NCI-H146 (cell line): ENCODE measurements around the gene MMRN2.

Experiments
- DNase-seq: peaks from one replicate; lab custom pipeline; 2025; lab: John Stamatoyannopoulos, UW

Gene MMRN2

DNA sequence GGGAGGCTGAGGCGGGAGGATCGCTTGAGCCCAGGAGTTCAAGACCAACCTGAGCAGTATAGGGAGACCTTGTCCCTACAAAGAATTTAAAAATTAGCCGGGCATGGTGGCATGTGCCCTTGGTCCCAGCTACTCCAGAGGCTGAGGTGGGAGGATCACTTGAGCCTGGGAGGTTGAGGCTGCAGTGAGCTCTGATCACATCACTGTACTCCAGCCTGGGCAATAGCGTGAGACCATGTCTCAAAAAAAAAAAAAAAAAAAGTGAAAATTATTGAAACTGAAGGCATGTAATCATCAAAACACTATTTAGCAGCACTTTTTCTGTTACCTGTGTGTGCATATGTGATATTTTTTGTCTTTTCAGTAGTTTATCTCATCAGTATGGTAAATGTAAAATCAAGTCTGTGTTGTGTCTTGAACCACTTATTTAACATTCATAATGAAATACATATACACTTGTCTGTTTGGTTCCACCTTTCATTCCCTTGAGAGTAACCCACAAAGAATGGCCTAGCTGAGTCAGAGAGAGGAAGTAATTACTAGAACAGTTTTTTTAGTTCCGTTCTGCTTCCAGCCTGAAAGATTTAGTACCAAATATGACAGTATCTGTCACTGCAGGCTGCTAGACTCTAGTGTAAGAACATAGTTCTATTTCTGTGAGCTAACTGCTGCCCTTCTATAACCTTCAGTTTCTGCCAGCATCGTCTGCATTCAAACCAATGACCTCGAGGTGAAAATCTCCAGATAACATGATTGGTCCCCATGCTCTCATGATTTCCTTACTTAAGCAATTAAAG lies 68.6 kb downstream of the MMRN2 start:
- DNase-seq: no peak
